NCI-H2029 treated with DMSO at 0.1 percent for 48 hours (cell line): Measurements from ENCODE around the gene DNPEP.
A peak's percentile ranks its signal among the peaks of the same experiment; 100 is the strongest.

Experiments used
- DNase-seq: peaks from one replicate; lab custom pipeline; 2025; lab: John Stamatoyannopoulos, UW

The DNPEP gene

GRCh38 chr2:219362072-219362471 lies 25.6 kb downstream of the DNPEP start:
- DNase-seq = no peak

- DNase-seq = no peak
Observed at GRCh38 chr2:219358170-219359075, 29.3 kb downstream of the DNPEP start.

- DNase-seq = no peak
Observed at GRCh38 chr2:219356834-219357233, 30.9 kb downstream of the DNPEP start.

- DNase-seq = no peak
Observed at GRCh38 chr2:219354582-219354981, 33.1 kb downstream of the DNPEP start.

GRCh38 chr2:219353129-219353528 lies 34.6 kb downstream of the DNPEP start:
- DNase-seq = no peak

GRCh38 chr2:219352448-219353023 lies 35.2 kb downstream of the DNPEP start:
- peak; percentile 3 for DNase-seq

GRCh38 chr2:219350710-219351221 lies 36.9 kb downstream of the DNPEP start:
- no peak for DNase-seq

- DNase-seq = no peak
Observed at GRCh38 chr2:219350215-219350614, 37.5 kb downstream of the DNPEP start.

- peak; percentile 41 for DNase-seq
Observed at GRCh38 chr2:219344751-219345430, 42.8 kb downstream of the DNPEP start.

- no peak for DNase-seq
Observed at GRCh38 chr2:219335373-219335786, 52.3 kb downstream of the DNPEP start.

- no peak for DNase-seq
Observed at GRCh38 chr2:219334076-219334475, 53.6 kb downstream of the DNPEP start.

GRCh38 chr2:219332542-219332941 lies 55.2 kb downstream of the DNPEP start, which contains the start of gene RESP18:
Gene RESP18 (minus strand): TSS chr2:219332744.
- DNase-seq = no peak

GRCh38 chr2:219331560-219332213 lies 56.0 kb downstream of the DNPEP start:
- no peak for DNase-seq

GRCh38 chr2:219327719-219328118 lies 60.0 kb downstream of the DNPEP start:
- no peak for DNase-seq

- no peak for DNase-seq
Observed at GRCh38 chr2:219325657-219326315, 61.9 kb downstream of the DNPEP start.

GRCh38 chr2:219325136-219325535 lies 62.6 kb downstream of the DNPEP start:
- no peak for DNase-seq

- no peak for DNase-seq
Observed at GRCh38 chr2:219323434-219323833, 64.3 kb downstream of the DNPEP start.
